T-helper 9 cell (primary cell): ENCODE data around the gene TNRC6A.
"Not testable (repeated sequence)": the region's sequence is repeated elsewhere in the genome, so short reads cannot be mapped to it uniquely, and the experiment has no call there.

Experiments used
- DNase-seq: peaks from one replicate; pipeline ENCODE4 v3.0.0-alpha.2; 2020

The TNRC6A gene

GRCh38 chr16:24761526-24761925, 32.1 kb downstream of the TNRC6A start:
- DNase-seq, result no peak

GRCh38 chr16:24764916-24765315, 35.5 kb downstream of the TNRC6A start:
- no peak for DNase-seq

GRCh38 chr16:24766057-24766456, 36.6 kb downstream of the TNRC6A start:
- no peak for DNase-seq

GRCh38 chr16:24769806-24770205, 40.4 kb downstream of the TNRC6A start:
- DNase-seq, result no peak

- no peak for DNase-seq
Measured at GRCh38 chr16:24771132-24771778, 41.8 kb downstream of the TNRC6A start.

GRCh38 chr16:24771779-24772157, 42.3 kb downstream of the TNRC6A start:
- no peak for DNase-seq

- no peak for DNase-seq
Measured at GRCh38 chr16:24773771-24774427, 44.4 kb downstream of the TNRC6A start.

GRCh38 chr16:24774510-24774909, 45.1 kb downstream of the TNRC6A start:
- DNase-seq, result no peak

GRCh38 chr16:24775455-24775854, 46.0 kb downstream of the TNRC6A start:
- DNase-seq, result no peak

- DNase-seq, result no peak
Measured at GRCh38 chr16:24776501-24777220, 47.2 kb downstream of the TNRC6A start.

- DNase-seq, result no peak
Measured at GRCh38 chr16:24778671-24779070, 49.2 kb downstream of the TNRC6A start.

- DNase-seq, result no peak
Measured at GRCh38 chr16:24781256-24781655, 51.8 kb downstream of the TNRC6A start.

- no peak for DNase-seq
Measured at GRCh38 chr16:24784121-24784520, 54.7 kb downstream of the TNRC6A start.

- no peak for DNase-seq
Measured at GRCh38 chr16:24789881-24790280, 60.4 kb downstream of the TNRC6A start.

- no peak for DNase-seq
Measured at GRCh38 chr16:24800586-24800985, 71.1 kb downstream of the TNRC6A start.

GRCh38 chr16:24801761-24802302, 72.4 kb downstream of the TNRC6A start:
- DNase-seq, result no peak

GRCh38 chr16:24805484-24805883, 76.0 kb downstream of the TNRC6A start:
- DNase-seq, result no peak

- no peak for DNase-seq
Measured at GRCh38 chr16:24807301-24807700, 77.8 kb downstream of the TNRC6A start.

- no peak for DNase-seq
Measured at GRCh38 chr16:24810951-24811843, 81.7 kb downstream of the TNRC6A start.

GRCh38 chr16:24812813-24813212, 83.4 kb downstream of the TNRC6A start:
- DNase-seq, result not testable (repeated sequence)

- DNase-seq, result no peak
Measured at GRCh38 chr16:24815021-24815420, 85.6 kb downstream of the TNRC6A start.

- no peak for DNase-seq
Measured at GRCh38 chr16:24816688-24817087, 87.2 kb downstream of the TNRC6A start.
